Measurements from ENCODE around the gene ZFR.

- TF ChIP-seq ZNF8 (CRISPR knock-in tag; IDR thresholded peaks at IDR 0.05) (no peak), TSHZ2 (CRISPR knock-in tag; IDR thresholded peaks at IDR 0.05) (no peak), PATZ1 (CRISPR knock-in tag; IDR thresholded peaks at IDR 0.05; ENCODE audit: borderline replicate concordance) (no peak), ARNTL (CRISPR knock-in tag; IDR thresholded peaks at IDR 0.05; ENCODE audit: borderline replicate concordance, low read depth) (no peak), ZFP3 (CRISPR knock-in tag; IDR thresholded peaks at IDR 0.05) (no peak), POU6F1 (CRISPR knock-in tag; IDR thresholded peaks at IDR 0.05; ENCODE audit: borderline replicate concordance, low read depth) (no peak), RARB (CRISPR knock-in tag; IDR thresholded peaks at IDR 0.05) (no peak)
Observed at GRCh38 chr5:32406650-32407049, 37.9 kb downstream of the ZFR start.
